ENCODE results near the gene SLC26A6.

SLC26A6 gene

GRCh38 chr3:48635222-48636021, at the start of gene SLC26A6:
SLC26A6 (minus strand) TSS chr3:48635461; CDS start chr3:48635393, 68 bp downstream.
- TF ChIP-seq CTCF (IDR thresholded peaks at IDR 0.05; ENCODE audit: insufficient read depth, low read depth, low read length, missing control alignments), result peak; percentile 76
- peak; percentile 97 for DNase-seq (ENCODE audit: low read depth)
- H3K4me3 ChIP-seq (ENCODE audit: low read depth, low read length), result peak within 1 kb of the TSS; percentile 93

- DNase-seq (ENCODE audit: low read depth), result no peak
- peak overlapping the region; percentile 78 for H3K4me3 ChIP-seq (ENCODE audit: low read depth, low read length)
- no peak for TF ChIP-seq CTCF (IDR thresholded peaks at IDR 0.05; ENCODE audit: insufficient read depth, low read depth, low read length, missing control alignments)
These were observed 49.4 kb upstream of the SLC26A6 start for GRCh38 chr3:48684480-48685143.

GRCh38 chr3:48684054-48684349, 48.7 kb upstream of the SLC26A6 start:
- H3K4me3 ChIP-seq (ENCODE audit: low read depth, low read length), result peak overlapping the region; percentile 78
- TF ChIP-seq CTCF (IDR thresholded peaks at IDR 0.05; ENCODE audit: insufficient read depth, low read depth, low read length, missing control alignments), result no peak
- no peak for DNase-seq (ENCODE audit: low read depth)

GRCh38 chr3:48682786-48683185, 47.5 kb upstream of the SLC26A6 start:
- no peak for TF ChIP-seq CTCF (IDR thresholded peaks at IDR 0.05; ENCODE audit: insufficient read depth, low read depth, low read length, missing control alignments)
- no peak overlapping the region for H3K4me3 ChIP-seq (ENCODE audit: low read depth, low read length)
- no peak for DNase-seq (ENCODE audit: low read depth)

- DNase-seq (ENCODE audit: low read depth), result no peak
- TF ChIP-seq CTCF (IDR thresholded peaks at IDR 0.05; ENCODE audit: insufficient read depth, low read depth, low read length, missing control alignments), result no peak
- no peak overlapping the region for H3K4me3 ChIP-seq (ENCODE audit: low read depth, low read length)
These were observed 46.8 kb upstream of the SLC26A6 start for GRCh38 chr3:48681974-48682610.

- no peak for TF ChIP-seq CTCF (IDR thresholded peaks at IDR 0.05; ENCODE audit: insufficient read depth, low read depth, low read length, missing control alignments)
- DNase-seq (ENCODE audit: low read depth), result no peak
These were observed 46.2 kb upstream of the SLC26A6 start for GRCh38 chr3:48681541-48681880.

More at GRCh38 chr3:48681541-48681880, 46.2 kb upstream of the SLC26A6 start:
- H3K4me3 ChIP-seq (ENCODE audit: low read depth, low read length), result no peak overlapping the region

Data from GM12865 (cell line).